ENCODE results near the gene EPHB2. TPM values are rescaled to one million over a fixed set of nuclear protein-coding genes. Genes with fewer than 3 reads are reported as not detected.

EPHB2 gene
- total and polyA plus RNA-seq, 12 donors, result 0.15 to 5.0 (median 0.85) TPM

DNA sequence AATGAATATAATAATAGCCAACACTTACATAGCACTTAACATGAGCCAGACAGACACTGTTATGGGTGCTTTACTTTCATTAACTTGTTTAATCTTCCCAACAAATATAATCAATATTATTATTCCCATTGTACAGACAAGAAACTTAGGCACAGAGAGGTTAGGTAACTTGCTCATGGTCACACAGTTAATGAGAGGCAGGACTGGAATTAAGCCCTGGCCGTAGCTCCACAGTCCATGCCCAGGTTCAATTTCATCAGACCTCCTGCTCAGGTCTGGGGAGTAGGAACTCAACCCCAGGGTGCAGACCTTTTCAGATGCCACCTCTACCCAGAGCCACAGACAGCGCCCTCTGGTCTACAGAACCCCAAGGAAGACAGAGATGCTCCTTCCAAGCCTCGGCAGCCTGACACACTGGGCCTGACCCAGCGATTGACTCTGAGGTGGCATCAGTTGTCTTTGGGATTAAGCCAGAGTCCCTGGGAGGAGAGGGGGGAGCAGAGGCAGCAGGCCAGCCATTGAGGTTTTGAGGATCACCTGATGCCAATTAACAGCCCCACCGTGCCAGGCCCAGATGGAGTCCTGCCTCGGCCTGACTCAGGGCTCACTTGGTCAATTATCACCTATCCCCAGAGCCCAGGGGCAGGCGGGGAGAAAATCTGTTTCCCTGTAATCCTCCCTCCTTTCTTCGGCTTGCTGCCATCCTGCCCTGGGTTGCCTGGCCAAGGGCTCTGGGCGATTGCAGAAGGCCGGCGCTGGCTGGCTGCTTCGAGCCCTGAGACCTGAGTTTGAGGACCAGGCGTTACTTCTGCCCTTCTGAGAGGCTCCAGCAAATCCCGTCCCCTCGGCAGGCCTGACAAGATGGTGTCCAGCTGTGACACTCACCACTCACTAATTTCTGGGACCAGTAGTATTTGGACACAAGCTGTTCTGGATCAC lies 145.3 kb downstream of the EPHB2 start:
- 66 to 84% methylated on average over 15 of the region's 15 CpGs for WGBS, 2 donors
- TF ChIP-seq, protein P1, sequence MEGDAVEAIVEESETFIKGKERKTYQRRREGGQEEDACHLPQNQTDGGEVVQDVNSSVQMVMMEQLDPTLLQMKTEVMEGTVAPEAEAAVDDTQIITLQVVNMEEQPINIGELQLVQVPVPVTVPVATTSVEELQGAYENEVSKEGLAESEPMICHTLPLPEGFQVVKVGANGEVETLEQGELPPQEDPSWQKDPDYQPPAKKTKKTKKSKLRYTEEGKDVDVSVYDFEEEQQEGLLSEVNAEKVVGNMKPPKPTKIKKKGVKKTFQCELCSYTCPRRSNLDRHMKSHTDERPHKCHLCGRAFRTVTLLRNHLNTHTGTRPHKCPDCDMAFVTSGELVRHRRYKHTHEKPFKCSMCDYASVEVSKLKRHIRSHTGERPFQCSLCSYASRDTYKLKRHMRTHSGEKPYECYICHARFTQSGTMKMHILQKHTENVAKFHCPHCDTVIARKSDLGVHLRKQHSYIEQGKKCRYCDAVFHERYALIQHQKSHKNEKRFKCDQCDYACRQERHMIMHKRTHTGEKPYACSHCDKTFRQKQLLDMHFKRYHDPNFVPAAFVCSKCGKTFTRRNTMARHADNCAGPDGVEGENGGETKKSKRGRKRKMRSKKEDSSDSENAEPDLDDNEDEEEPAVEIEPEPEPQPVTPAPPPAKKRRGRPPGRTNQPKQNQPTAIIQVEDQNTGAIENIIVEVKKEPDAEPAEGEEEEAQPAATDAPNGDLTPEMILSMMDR (IDR thresholded peaks at IDR 0.05), result no peak
- intact Hi-C loops (cut with DNase I), result no loop called here
- ATAC-seq, result no peak
- no peak for DNase-seq
- H3K27ac ChIP-seq, result no peak overlapping the region
- H3K4me3 ChIP-seq, result no peak overlapping the region
- no peaks in the 10 kb centered on the region for H3K27me3 ChIP-seq
- no peaks in the 10 kb centered on the region for H3K9me3 ChIP-seq
- no peaks in the 10 kb centered on the region for H3K36me3 ChIP-seq
- peaks cover 0 to 9% (median 0%) of the 10 kb centered on the region in 9 donors for H3K4me1 ChIP-seq

DNA sequence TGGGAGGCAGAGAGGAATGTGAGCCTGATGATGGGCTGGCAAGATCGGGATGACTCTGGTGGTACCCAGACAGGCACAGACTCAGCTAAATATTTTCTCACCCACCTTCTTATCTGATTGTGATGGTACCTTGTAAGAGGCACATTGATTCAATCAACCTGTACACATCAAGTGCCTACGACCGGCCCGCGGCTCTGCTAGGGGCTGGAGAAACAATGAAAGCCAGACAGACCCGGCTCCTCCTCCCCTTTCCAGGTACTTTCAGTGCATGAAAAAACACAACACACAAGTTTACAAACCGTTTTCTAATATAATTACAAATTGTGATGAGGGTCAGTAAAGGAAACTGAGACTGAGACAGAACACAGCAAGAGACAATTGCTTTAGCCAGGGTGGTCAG lies 147.0 kb downstream of the EPHB2 start:
- Histone ChIP-seq H3K4me1 (peaks cover 0 to 6% (median 0%) of the 10 kb centered on the region in 9 donors), H3K9me3 (no peaks in the 10 kb centered on the region), H3K27ac (no peak overlapping the region), H3K27me3 (no peaks in the 10 kb centered on the region), H3K36me3 (no peaks in the 10 kb centered on the region), H3K4me3 (no peak overlapping the region)
- TF ChIP-seq, protein P1 (IDR thresholded peaks at IDR 0.05), result no peak
- WGBS, 2 donors, result 86 to 88% methylated on average over 7 of the region's 7 CpGs
- intact Hi-C loops (cut with DNase I), result no loop called here
- no peak for ATAC-seq
- DNase-seq, result no peak

DNA sequence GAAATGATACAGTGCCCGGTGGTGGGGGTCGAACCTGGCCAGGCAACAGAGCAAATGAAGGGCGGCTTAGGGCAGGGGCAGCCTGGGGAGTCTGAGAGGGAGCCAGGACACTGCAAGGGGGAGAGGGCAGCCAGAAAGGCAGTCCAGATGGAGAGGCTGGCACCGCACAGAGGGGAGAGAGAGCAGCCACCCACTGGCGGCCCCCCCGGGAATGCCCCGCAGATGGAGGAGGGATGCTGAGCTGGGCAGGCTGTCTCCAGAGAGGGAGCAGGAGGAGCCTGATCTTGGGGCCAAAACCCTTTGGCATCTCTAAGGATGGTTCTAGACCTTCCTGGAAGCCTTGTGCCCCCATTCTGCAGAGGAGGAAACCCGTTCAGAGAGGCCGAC lies 149.8 kb downstream of the EPHB2 start:
- H3K36me3 ChIP-seq, result no peaks in the 10 kb centered on the region
- no peak for ATAC-seq
- no peaks in the 10 kb centered on the region for H3K9me3 ChIP-seq
- intact Hi-C loops (cut with DNase I), result loop anchor here in 4 of 10 donors (5.0 to 10.0 kb wide), 2 partner anchors 43 to 156 kb away; no protein-coding TSS in a partner anchor
- no peak for DNase-seq
- peaks cover 0 to 6% (median 0%) of the 10 kb centered on the region in 9 donors for H3K4me1 ChIP-seq
- no peak overlapping the region for H3K4me3 ChIP-seq
- no peak overlapping the region for H3K27ac ChIP-seq
- H3K27me3 ChIP-seq, result no peaks in the 10 kb centered on the region
- 91% methylated on average over 9 of the region's 9 CpGs for WGBS, 2 donors
- TF ChIP-seq, protein P1 (IDR thresholded peaks at IDR 0.05), result no peak

DNA sequence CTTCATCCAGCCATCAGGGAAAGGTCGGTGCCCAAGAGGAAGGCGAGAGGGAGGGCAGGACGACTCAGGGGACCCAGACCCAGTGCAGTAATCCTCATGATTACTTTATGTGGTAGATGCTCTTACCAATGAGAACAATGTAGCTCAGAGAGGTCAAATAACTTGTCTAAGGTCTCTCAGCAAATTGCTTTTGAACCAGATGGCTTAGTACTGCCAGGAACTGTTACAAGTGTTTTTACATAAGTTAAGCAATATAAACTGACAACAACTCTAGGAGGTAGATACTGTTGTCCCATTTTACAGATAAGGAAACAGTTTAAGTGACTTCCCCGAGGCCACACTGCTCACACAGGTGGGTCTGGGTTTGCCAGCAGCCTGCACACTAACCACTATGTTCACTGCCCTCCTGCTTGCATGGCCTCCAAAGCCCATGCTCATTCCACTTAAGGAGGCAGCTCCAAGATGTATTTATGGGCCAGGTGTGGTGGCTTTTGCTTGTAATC lies 150.3 kb downstream of the EPHB2 start:
- intact Hi-C loops (cut with DNase I), result loop anchor here in 4 of 10 donors (5.0 to 10.0 kb wide), 2 partner anchors 44 to 156 kb away; no protein-coding TSS in a partner anchor
- no peak overlapping the region for H3K27ac ChIP-seq
- H3K36me3 ChIP-seq, result no peaks in the 10 kb centered on the region
- TF ChIP-seq, protein P1 (IDR thresholded peaks at IDR 0.05), result no peak
- H3K27me3 ChIP-seq, result no peaks in the 10 kb centered on the region
- ATAC-seq (no peak), DNase-seq (no peak)
- no peak overlapping the region for H3K4me3 ChIP-seq
- no peaks in the 10 kb centered on the region for H3K9me3 ChIP-seq
- WGBS, 2 donors, result 80 to 91% methylated on average over 4 of the region's 4 CpGs
- peaks cover 0 to 6% (median 0%) of the 10 kb centered on the region in 9 donors for H3K4me1 ChIP-seq
